HG03521 (cell line): Measurements from ENCODE around the gene TSC22D4.
"Not testable (repeated sequence)": the region's sequence is repeated elsewhere in the genome, so short reads cannot be mapped to it uniquely, and the experiment has no call there.

Experiments
- ATAC-seq: cut with Tn5 transposase; IDR thresholded peaks from one replicate; pipeline ENCODE4 v1.9.1; 2021; ENCODE audit warnings: mild to moderate bottlenecking, moderate library complexity; ENCODE audit not compliant: unreplicated experiment

TSC22D4 gene

DNA sequence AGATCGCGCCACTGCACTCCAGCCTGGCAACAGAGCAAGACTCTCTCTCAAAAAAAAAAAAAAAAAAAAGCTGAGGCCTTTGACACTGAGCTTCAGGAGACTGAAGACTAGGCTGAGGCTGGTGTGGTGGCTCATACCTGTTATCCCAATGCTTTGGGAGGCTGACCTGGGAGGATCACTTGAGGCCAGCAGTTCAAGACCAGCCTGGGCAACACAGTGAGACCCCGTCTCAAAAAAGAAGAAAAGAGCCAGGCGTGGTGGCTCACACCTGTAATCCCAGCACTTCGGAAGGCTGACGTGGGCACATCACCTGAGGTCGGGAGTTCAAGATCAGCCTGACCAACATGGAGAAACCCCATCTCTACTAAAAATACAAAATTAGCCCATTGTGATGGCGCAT is 31.7 kb downstream of the TSC22D4 start:
- ATAC-seq = not testable (repeated sequence)

DNA sequence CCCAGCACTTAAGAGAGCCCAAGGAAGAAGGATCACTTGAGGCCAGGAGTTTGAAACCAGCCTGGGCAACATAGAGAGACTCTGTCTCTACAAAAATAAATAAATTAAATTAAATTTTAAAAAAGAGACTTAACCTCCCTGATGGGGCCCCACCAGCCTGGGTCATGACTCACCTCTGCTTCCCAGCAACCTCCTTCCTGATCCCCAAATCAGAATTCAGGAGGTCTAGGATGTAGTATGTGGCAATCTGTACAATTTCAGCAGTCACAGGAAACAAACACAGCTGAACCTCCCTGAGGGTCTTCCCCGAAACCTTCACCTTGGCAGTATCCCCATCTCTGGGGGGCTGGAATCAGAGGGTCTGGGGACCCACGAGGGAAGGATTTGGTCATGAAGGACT is 33.0 kb downstream of the TSC22D4 start:
- ATAC-seq = no peak

DNA sequence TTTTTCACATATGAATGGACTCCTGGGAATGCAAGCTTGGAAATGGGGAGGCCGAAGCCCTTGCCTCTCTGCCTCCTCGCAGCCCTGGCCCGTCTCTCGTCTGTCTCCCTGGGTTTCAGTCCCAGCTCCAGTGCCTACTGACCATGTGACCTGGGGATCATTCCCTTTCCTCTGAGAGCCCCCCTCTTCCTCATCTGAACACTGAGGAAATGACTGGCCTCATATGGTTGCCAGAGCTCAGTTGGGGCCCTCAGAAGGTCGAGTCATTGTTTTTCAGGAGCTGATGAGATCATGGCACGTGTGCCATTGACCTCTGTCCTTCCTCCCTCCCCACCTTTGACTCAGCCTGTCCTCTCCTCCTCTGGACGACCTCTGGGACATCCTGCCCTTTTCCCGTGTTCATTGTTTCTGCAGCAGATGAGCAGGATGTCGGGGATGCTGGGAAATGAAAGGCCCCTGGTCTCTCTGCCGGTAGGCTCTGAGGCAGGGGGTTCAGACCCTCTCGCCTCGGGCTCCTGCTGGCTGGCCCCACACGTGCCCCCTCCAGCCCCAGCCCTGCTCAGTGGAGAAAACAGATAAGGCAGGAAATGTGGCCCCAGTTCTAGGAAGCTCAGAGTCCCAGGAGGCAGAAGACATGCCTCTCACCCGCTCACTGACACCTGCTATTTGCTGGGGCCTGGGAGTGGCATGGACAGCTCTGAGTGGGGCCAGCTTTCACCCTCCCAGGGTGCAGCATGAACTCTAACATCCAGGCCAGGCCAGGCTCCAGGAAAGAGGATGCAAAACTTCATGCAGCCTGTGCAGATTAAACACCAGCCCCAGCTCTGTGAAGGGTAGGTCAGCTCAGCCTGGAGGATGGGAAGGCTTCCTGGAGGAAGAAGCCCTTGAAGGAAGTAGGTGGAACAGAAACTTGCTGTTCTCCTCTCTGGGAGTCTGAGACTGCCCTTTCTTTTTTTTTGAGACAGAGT is 34.4 kb downstream of the TSC22D4 start:
- ATAC-seq = no peak

DNA sequence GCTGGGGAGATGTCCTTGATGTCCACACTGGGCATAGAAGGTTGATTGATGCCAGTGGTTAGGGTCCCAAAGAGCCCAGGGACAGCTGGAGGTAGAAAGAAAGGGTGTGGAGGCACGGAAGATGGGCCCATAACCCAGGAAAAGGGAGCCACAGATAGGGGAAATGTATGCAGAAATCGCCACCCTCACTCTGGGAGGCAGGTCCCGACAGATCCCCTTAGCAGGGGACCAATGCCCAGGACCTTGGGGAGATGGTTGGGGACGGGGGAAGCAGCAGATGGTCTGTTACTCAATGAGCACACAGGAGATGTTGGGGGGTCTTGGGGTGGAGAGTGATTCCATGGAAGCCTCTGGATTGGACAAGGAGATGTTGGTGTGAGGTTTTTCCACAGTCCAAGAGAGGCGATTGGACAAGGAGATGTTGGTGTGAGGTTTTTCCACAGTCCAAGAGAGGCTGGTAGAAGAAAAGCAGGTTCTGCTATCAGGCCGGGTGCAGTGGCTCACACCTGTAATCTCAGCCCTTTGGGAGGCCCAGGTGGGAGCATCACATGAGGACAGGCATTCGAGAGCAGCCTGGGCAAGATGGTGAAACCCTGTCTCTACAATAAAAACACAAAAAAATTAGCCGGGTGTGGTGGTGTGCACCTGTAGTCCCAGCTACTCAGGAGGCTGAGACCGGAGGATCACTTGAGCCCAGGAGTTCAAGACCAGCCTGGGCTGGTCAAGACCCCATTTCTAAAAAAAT is 35.7 kb downstream of the TSC22D4 start:
- ATAC-seq = no peak

DNA sequence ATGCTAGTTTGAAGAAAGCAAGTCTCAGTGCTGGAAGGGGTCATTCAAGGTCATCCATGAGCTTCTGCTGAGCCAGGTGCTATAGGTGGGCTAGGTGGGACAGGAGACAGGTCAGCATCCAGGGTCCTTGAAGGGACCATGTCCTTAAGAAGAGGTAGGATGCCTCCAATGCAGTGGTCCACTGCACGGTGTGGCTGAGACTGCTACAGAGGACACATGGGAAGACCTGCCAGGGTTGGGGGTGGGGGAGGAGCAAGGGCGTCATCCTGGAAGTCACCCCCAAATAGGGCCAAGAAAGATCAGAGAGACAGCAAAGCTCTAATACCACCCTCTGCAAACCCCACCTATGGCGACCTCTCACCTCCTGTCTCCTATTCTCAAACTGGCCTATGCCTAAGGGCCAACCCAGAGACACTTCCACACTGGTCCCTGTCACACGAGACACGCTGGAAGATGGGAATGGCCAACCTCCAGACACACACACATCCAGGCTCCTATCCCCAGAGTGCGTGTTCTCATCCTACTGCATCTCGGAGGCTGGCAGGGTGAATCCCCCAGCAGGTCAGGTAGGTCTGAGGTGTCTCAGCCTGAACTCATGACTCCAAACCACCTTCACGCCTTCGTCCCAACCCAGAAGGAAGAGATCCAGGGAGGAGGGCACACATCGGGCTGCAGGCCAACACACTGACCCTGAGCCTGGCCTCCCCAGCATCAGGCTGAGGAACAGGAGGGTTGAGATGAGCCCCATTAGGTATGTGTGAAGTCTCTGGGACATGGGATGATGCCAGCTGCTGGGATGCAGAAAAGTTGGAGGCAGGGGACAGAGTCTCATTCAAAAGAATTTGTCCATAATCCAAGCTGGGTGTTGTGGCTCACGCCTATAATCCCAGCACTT is 37.1 kb downstream of the TSC22D4 start:
- no peak for ATAC-seq

DNA sequence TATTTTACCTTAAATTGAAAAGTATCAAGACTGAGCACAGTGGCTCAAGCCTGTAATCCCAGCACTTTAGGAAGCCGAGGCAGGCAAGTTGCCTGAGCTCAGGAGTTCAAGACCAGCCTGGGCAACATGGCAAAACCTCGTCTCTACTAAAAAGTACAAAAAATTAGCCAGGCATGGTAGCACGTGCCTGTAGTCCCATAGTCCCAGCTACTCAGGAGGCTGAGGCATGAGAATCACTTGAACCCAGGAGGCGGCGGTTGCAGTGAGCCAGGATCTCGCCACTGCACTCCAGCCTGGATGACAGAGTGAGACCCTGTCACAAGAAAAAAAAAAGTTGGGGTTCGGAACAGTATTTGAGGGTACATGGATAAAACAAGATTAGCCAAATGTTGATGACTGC is 39.8 kb downstream of the TSC22D4 start:
- ATAC-seq = not testable (repeated sequence)

DNA sequence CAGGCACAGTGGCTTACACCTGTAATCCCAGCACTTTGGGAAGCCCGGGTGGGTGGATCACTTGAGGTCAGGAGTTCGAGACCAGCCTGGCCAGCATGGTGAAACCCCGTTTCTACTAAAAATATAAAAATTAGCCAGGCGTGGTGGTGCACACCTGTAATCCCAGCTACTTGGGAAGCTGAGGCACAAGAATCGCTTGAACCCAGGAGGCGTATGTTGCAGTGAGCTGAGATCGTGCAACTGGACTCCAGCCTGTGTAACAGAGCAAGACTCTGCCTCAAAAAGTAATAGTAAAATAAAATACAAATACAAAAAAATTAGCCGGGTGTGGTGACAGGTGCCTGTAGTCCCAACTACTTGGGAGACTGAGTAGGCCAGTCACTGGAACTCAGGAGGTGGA is 40.3 kb downstream of the TSC22D4 start:
- not testable (repeated sequence) for ATAC-seq

DNA sequence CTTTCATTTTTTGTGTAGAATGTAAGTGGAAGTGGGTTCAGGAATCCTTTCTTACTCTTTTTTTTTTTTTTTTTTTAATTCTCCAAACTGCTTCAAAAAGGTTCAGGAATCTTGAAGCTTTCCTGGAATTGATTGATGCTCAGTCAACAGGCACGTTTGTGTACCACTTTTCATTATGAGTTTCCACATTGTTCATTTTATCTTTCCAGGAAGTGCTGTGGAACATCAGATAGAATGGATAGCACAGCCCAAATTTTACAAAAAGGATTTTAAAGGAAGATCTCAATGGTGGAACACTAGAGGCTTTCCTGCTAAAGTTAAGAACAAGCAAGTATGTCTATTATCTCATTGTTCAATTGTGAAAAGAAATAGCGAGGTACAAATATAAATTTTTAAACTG is 40.8 kb downstream of the TSC22D4 start:
- ATAC-seq = no peak

DNA sequence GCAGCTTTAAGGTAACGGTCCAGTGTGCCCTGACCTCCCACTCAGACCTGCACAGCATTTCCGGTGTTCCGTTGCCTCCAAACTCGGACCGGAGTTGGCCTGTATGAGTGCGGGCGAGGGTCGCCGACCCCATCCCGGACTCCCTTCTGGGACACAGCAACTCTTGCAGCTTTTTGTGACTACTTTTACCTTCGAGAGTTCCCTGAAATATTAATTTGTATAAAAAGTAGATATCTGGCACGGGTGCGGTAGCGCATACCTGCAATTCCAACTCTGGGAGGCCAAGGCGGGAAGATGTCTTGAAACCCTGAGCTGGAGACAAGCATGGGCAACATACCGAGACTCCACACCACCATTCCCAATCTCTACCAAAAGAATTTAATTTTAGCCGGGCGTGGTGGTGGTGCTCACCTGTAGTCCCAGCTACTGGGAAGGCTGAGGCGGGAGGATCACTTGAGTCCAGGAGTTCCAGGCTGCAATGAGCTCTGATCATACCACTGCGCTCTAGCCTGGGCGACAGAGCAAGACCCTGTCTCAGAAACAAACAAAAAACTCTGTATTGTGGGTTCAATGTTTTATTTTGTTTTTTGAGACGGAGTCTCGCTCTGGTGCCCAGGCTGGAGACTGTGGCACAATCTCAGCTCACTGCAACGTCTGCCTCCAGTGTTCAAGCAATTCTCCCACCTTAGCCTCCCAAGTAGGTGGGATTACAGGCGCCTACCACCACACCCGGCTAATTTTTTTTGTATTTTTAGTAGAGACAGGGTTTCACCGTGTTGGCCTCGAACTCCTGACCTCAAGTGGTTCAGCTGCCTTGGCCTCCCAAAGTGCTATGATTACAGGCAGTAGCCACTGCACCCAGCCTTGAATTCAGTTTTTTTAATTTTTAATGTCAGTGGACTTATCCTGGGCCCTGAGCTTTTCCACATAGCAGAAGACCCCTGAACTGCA is 41.6 kb downstream of the TSC22D4 start:
- ATAC-seq = no peak

DNA sequence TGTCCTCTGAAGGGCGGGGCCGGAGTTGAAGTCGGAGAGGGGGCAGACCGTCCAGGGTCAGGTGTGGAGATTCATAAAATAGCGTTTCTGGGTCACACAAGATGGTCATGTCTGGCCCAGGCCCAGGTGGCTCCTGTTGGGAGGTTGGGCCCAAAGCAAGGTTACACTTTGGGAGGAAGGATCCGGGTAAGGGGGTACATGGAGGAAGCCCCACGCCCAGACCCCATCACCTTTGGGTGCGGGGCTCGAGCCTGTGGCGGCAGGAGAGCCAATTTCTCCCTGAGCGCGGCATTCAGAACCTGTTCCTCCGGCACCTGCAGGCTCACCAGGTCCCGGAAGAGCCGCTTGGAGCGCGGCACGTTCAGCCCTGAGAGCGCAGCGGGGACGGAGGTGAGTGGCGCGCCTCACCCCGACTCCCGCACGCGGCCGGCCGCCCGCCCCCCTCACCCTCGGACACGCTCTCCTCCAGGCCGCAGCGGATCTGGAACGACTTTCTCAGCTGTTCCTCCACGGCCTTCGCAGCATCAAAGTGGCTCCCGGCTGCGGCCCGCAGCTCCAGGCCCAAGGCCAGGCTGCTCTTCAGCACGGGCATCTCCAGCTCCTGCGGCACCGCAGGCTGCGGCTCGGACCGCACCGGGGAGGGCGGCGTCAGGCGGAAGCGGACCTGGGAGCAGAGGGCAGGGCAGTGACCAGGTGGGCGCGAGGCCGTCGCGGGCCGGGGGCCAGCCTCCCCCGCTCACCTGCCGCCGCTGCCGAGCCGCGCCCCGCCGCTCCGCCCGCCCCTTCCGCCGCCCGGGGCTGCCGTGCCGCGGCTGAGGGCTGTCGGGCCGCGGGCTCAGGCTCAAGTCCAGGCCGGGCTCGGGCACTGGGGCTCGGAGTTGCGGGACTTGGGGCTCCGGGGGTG is 43.4 kb downstream of the TSC22D4 start:
- ATAC-seq = peak; percentile 25

DNA sequence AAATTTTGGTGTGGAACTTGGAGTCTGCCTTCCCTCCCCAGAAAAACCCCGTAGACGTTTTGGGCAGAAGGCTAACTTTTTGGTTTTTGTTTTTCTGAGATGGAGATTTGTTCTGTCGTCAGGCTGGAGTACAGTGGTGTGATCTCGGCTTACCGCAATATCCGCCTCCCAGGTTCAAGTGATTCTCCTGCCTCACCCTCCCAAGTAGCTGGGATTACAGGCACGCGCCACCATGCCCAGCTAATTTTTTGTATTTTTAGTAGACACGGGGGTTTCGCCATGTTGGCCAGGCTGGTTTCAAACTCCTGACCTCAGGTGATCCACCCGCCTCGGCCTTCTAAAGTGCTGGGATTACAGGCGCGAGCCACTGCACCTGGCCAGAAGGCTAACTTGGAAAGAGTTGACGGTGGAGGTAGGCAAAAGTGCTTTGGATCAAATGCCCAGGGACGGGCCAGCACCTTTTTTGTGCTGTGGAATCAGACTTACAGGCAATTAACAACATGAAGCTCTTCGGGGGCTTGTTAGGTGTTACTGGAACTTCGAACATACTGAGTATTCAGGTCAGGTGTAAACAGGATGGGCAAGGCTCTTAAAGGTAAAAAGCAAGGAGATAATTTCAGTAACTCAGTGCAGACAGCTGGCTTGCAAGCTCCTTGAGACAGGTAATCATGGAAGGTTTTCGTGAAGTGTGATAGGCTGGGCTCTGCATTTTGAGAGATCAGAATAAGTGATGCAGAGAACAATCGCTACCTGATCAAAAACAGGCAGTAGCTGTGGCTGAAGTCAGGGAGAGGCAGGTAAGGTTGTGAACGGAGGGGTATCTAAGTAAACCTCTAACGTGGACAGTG is 44.5 kb downstream of the TSC22D4 start:
- ATAC-seq = no peak

DNA sequence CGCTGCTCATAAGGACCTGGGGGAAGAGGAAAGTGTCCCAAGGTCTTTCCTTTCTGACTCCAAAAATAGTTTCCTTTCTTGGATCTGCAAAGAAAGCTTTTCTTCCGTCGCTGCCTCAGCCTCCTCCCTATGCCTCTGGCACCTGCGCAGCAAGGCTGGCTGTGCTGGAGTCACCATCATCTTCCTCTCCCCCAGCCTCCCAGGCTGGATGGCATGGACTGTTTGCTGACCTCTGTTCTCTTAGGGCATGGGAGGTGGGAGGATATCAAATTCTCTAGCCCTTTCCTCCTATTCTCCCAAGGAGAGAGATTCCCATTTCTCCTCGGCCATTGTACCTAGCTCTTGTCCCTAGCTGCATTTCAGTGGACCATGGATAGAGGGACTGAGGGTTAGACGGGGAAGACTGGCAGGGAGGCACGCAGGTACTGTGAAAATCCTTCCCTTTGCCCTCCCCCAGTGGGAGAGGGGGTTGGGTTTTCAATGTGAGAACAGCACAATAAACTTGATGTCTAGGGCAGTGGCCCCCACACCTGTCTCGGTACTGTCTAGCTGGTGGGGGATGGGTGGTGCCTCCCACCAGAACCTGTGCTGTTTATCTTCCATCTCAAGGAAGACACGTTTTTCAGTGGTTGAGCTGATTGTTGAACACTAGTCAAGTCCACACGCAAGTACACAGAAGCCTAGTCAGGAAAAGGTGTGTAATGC is 45.3 kb downstream of the TSC22D4 start:
- no peak for ATAC-seq

DNA sequence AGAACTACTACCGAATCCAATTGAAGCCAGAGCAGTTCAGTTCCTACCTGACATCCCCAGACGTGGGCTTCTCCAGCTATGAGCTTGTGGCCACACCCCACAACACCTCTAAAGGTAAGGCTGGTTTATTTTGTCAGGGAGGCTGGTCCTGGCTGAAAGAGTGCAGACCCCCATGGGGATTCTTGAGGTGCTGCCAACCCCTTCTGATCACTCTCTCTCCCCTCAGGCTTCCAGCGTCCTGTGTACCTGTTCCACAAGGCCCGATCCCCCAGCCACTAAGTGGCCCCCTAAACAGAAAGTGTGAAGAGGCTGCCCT is 45.8 kb downstream of the TSC22D4 start:
- no peak for ATAC-seq

DNA sequence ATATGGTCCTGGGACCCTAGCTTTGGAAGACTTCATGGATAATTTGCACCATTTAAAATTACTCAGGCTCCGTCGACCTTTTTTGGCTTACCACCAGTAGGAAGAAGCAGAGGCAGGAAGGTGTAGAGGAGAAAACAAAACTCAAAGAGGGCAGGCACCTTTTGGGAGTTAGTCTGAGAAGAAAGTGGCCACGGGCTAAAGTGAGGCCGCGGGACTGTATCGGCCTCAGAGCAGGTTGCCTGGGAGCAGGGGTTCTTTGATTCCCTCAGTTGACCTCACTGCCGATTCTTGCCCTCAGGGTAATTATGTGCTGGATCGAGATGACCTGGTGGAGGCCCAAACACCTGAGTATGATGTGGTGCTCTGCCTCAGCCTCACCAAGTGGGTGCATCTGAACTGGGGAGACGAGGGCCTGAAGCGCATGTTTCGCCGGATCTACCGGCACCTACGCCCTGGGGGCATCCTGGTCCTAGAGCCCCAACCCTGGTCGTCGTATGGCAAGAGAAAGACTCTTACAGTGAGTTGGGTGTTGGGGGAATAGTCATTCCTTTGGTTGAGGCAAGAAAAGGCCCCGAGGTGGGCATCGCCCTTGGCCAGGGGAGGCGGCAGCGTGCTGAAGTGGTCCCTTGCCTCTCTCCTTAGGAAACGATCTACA is 46.3 kb downstream of the TSC22D4 start:
- no peak for ATAC-seq

DNA sequence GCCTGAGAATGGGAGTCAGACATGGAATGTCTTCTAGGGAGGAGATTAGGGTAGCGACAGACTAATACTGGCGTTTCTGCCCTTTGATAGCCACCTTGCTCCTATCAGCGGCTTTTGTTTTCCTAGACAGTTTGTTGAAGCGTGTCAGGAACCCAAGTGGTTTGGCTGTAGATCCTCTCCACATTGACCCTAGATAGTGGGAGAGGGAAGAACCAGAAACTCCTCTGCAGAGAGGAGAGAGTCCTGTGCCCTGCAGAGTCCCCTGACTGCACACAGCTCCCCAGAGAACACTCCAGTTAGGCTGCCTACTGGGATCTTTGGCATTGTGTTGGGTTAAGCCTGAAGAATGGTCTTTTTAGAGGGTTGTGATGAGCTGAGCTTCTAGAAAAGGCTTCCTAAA is 47.0 kb downstream of the TSC22D4 start:
- no peak for ATAC-seq

DNA sequence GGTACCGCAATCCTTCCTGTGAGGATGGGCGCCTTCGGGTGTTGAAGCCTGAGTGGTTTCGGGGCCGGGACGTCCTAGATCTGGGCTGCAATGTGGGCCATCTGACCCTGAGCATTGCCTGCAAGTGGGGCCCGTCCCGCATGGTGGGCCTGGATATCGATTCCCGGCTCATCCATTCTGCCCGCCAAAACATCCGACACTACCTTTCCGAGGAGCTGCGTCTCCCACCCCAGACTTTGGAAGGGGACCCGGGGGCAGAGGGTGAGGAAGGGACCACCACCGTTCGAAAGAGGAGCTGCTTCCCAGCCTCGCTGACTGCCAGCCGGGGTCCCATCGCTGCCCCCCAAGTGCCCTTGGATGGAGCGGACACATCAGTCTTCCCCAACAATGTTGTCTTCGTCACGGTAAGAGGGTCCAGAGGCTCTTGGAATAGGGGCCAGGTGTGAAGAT is 47.7 kb downstream of the TSC22D4 start:
- ATAC-seq = no peak
